Endothelial cell of umbilical vein (primary cell): ENCODE results near the gene SLC23A2.

Experiments
- CTCF ChIP-seq, 2 donors: IDR thresholded peaks; 1 replicate in 1 of 2; 2 replicates in 1 of 2; pipeline ENCODE4 v1.5.1; 2011; ENCODE audit warnings: low read length in 2 of 2, mild to moderate bottlenecking in 2 of 2, moderate library complexity in 2 of 2, control low read depth in 1 of 2, inconsistent platforms in 1 of 2, low read depth in 1 of 2; ENCODE audit not compliant: insufficient read depth in 1 of 2; ENCODE audit errors: extremely low read depth in 1 of 2
- EZH2 ChIP-seq: IDR thresholded peaks from 2 replicates; pipeline ENCODE4 v1.6.1; 2012; ENCODE audit warnings: borderline replicate concordance, low read depth, mild to moderate bottlenecking, moderate library complexity, low read length, inconsistent platforms; ENCODE audit not compliant: severe bottlenecking
- MAX ChIP-seq: IDR thresholded peaks from 2 replicates; pipeline ENCODE4 v1.6.1; 2011; ENCODE audit not compliant: insufficient read depth, insufficient read length
- MYC ChIP-seq: IDR thresholded peaks from one replicate; pipeline ENCODE4 v1.6.1; 2011; ENCODE audit warnings: mild to moderate bottlenecking, low read depth, low read length
- POLR2A ChIP-seq: IDR thresholded peaks from 2 replicates; pipeline ENCODE4 v1.6.1; 2012; ENCODE audit warnings: low read depth, mild to moderate bottlenecking, control low read depth, low read length
- POLR2AphosphoS5 ChIP-seq: IDR thresholded peaks from 2 replicates; pipeline ENCODE4 v1.6.1; 2012; ENCODE audit warnings: low read depth, mild to moderate bottlenecking, control low read depth, low read length, moderate library complexity; ENCODE audit not compliant: insufficient read depth

DNA sequence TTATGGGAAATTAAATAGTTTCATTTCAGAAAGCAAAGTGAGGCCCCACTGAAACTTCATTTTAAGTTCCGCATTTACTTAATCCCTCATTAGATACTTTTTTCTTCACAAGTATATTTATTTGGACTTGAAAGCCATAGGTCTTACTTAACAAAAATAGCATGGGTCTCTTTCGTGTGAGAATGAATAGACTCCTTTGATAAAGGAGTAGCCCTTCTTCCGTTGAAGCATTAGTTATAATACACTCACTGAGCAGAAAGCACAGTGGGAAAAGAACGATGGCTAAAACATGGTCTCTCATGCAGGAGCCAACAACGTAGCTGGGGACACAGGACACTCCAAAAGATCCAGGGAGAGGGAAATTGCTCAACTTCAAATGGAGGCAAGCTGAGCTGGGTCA is 130.4 kb downstream of the SLC23A2 start:
- TF ChIP-seq CTCF (IDR thresholded peaks at IDR 0.05; ENCODE audit: extremely low read depth in 1 of 2, insufficient read depth in 1 of 2, low read depth in 1 of 2, low read length in 2 of 2) (no peak), MYC (no peak), EZH2 (no peak), MAX (no peak), POLR2AphosphoS5 (no peak), POLR2A (no peak)
